Common myeloid progenitor, CD34-positive (primary cell): ENCODE data around the gene MAPK12.

Experiments
- CTCF ChIA-PET: fragments of 350-600 bp; sonication (Branson Sonifier 250); formaldehyde crosslinking; loops from one replicate; lab custom pipeline; 2021; ENCODE audit warnings: antibody characterized with exemption; lab: Charles Lee
- POLR2A ChIA-PET: fragments of 350-600 bp; sonication (Branson Sonifier 250); formaldehyde crosslinking; loops from one replicate; lab custom pipeline; 2021; ENCODE audit warnings: antibody characterized with exemption; lab: Charles Lee
- DNase-seq, 3 donors: peaks; one replicate each; pipeline versions ENCODE4 v3.0.0 to v3.0.0-alpha.2; 2013
- H3K27ac ChIP-seq, 2 experiments: 1 replicate in 1 of 2; 2 replicates in 1 of 2; pipeline ENCODE4 v1.7.0; 2013; ENCODE audit warnings: inconsistent platforms in 2 of 2, low read length in 2 of 2, mild to moderate bottlenecking in 2 of 2, low read depth in 1 of 2, moderate library complexity in 1 of 2; ENCODE audit not compliant: severe bottlenecking in 2 of 2, insufficient read depth in 1 of 2, poor library complexity in 1 of 2
- H3K27me3 ChIP-seq, 5 experiments: replicated peaks in 2 of 5; 1 replicate in 3 of 5; 2 replicates in 2 of 5; pipeline versions ENCODE4 v1.6.1 to v1.7.0; 2013; ENCODE audit warnings: low read length in 4 of 5, mild to moderate bottlenecking in 2 of 5, moderate library complexity in 2 of 5, inconsistent platforms in 1 of 5; ENCODE audit not compliant: insufficient read depth in 5 of 5, control insufficient read depth in 4 of 5
- H3K36me3 ChIP-seq, 4 experiments: 1 replicate in 2 of 4; 2 replicates in 2 of 4; pipeline versions ENCODE4 v1.6.1 to v1.7.0; 2013; ENCODE audit warnings: low read length in 3 of 4, control low read depth in 1 of 4, mild to moderate bottlenecking in 1 of 4; ENCODE audit not compliant: control insufficient read depth in 4 of 4, insufficient read depth in 4 of 4
- H3K4me1 ChIP-seq, 4 experiments: 1 replicate in 3 of 4; 2 replicates in 1 of 4; pipeline versions ENCODE4 v1.6.1 to v1.7.1; 2013; ENCODE audit warnings: low read length in 3 of 4, mild to moderate bottlenecking in 3 of 4, control low read depth in 1 of 4, inconsistent platforms in 1 of 4, moderate library complexity in 1 of 4; ENCODE audit not compliant: control insufficient read depth in 4 of 4, insufficient read depth in 4 of 4; ENCODE audit errors: control extremely low read depth in 1 of 4
- H3K4me3 ChIP-seq, 7 experiments: 1 replicate in 4 of 7; 2 replicates in 3 of 7; pipeline versions ENCODE4 v1.5.1 to v1.7.0; 2013; ENCODE audit warnings: mild to moderate bottlenecking in 7 of 7, low read length in 6 of 7, moderate library complexity in 6 of 7, inconsistent platforms in 2 of 7, low read depth in 2 of 7, control low read depth in 1 of 7; ENCODE audit not compliant: insufficient read depth in 4 of 7, control insufficient read depth in 1 of 7; ENCODE audit errors: extremely low read depth in 1 of 7
- H3K9me3 ChIP-seq, 5 experiments: 1 replicate in 4 of 5; 2 replicates in 1 of 5; pipeline versions ENCODE4 v1.6.1 to v1.7.1; 2013; ENCODE audit warnings: low read length in 4 of 5, mild to moderate bottlenecking in 2 of 5, inconsistent platforms in 1 of 5, low read depth in 1 of 5, moderate library complexity in 1 of 5; ENCODE audit not compliant: control insufficient read depth in 4 of 5, insufficient read depth in 2 of 5; ENCODE audit errors: control extremely low read depth in 1 of 5
- WGBS: methylation state at CpG from one replicate; pipeline ENCODE4 v1.1.5; 2013; ENCODE audit not compliant: insufficient coverage; 5-methylcytosine and 5-hydroxymethylcytosine counted together

Gene MAPK12

DNA sequence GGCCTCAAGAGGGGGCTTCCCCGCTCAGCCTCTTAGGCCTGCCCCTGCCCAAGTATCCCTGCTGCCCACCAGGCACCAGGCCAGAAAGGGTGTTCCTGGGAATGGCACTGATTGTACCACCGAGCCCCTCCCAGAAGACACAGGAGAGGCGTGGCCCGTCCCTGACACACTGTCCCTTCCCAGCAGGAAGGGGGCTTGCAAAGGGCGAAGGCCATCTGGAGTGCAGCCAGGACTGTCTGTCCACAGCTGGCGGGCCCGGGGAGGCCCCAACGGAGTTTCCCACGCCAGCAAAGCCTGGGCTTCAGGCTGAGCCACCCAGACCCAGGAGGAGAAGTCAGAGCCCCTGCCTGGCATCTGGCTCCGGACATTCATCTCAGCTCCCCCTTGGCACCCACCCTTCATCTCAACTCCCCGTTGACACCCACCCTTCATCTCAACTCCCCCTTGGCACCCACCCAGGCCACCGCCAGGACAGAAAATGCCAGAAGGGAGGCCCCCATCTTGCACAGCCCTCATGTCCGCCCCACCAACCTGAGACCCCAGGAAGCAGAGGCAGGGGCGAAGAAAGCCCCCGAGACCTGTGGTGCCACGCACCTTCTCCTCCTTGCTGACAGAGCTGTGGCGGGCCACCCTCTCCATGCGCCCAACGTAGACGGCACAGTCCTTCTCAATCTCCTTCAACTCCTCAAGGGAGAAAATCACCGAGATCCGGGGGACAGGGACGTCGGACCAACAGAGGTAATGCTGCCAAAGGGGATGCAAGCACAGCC lies 36.1 kb downstream of the MAPK12 start:
- H3K9me3 ChIP-seq: no peaks in the 10 kb centered on the region
- H3K36me3 ChIP-seq: peaks cover 6 to 87% (median 49%) of the 10 kb centered on the region in 4 experiments
- no peaks in the 10 kb centered on the region for H3K4me1 ChIP-seq
- H3K4me3 ChIP-seq: no peak overlapping the region
- CTCF ChIA-PET: interaction anchor here (0.8 to 2.2 kb wide), 3 partner anchors 11 to 44 kb away, joined by 3 to 9 read pairs (median 4); no protein-coding TSS in a partner anchor
- H3K27ac ChIP-seq: no peak overlapping the region
- no peak for DNase-seq
- POLR2A ChIA-PET: no interaction called here
- 99% methylated on average over 20 of the region's 24 CpGs for WGBS
- H3K27me3 ChIP-seq: no peaks in the 10 kb centered on the region

DNA sequence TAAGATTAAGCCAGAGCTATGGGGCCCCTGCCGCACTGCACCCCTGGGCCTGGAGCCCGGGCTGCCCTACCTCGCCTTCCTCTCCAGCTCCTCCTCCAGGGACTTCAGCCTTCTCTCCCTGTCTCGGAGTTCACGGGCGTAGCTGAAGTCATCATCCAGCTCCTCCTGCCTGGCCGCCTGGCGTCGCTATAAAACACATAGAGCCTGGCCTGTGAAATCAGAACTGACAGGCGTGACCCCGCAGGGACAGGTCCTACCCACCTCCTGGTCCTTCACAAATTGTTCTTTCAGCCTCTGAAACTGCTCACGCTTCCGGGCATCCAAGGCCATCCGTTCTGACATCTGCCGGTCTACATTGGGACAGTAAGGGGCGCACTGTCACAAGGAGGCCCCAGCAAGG lies 37.4 kb downstream of the MAPK12 start:
- Histone ChIP-seq H3K4me3 (no peak overlapping the region), H3K4me1 (peaks cover 0 to 8% (median 3%) of the 10 kb centered on the region in 4 experiments), H3K9me3 (no peaks in the 10 kb centered on the region), H3K27ac (no peak overlapping the region), H3K36me3 (peaks cover 11 to 84% (median 51%) of the 10 kb centered on the region in 4 experiments), H3K27me3 (no peaks in the 10 kb centered on the region)
- ChIA-PET POLR2A (no interaction called here), CTCF (interaction anchor here (0.6 to 1.6 kb wide), 2 partner anchors 13 to 128 kb away, joined by 3 to 4 read pairs; no protein-coding TSS in a partner anchor)
- 98% methylated on average over 14 of the region's 16 CpGs for whole genome bisulfite sequencing
- no peak for DNase-seq

DNA sequence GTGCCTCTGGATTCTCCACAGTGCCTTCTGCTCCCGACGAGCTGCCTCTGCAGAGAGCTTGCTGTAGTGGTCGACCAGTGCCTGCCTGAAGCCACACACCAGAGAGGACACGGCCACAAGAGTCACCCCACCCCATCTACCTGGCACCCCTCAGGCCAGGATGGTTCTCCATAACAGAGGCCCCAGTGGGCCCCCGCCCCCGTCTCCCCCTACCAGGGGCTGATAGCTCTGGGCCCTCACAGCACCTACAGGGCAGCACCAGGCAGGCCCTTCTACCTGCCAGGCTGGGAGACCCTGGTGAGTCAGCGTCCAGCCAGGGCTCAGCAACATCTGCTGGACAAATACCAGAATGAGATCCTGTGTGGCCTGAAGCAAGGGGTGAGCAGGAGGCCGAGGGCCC lies 39.0 kb downstream of the MAPK12 start:
- no peaks in the 10 kb centered on the region for H3K9me3 ChIP-seq
- H3K36me3 ChIP-seq: peaks cover 9 to 88% (median 59%) of the 10 kb centered on the region in 4 experiments
- H3K4me1 ChIP-seq: peaks cover 0 to 8% (median 3%) of the 10 kb centered on the region in 4 experiments
- no peaks in the 10 kb centered on the region for H3K27me3 ChIP-seq
- no peak overlapping the region for H3K4me3 ChIP-seq
- H3K27ac ChIP-seq: no peak overlapping the region
- POLR2A ChIA-PET: no interaction called here
- no peak for DNase-seq
- WGBS: 100% methylated on average over 8 of the region's 8 CpGs
- CTCF ChIA-PET: interaction anchor here (0.9 to 1.7 kb wide), 4 partner anchors 7 to 20 kb away, joined by 3 to 5 read pairs (median 4); no protein-coding TSS in a partner anchor

DNA sequence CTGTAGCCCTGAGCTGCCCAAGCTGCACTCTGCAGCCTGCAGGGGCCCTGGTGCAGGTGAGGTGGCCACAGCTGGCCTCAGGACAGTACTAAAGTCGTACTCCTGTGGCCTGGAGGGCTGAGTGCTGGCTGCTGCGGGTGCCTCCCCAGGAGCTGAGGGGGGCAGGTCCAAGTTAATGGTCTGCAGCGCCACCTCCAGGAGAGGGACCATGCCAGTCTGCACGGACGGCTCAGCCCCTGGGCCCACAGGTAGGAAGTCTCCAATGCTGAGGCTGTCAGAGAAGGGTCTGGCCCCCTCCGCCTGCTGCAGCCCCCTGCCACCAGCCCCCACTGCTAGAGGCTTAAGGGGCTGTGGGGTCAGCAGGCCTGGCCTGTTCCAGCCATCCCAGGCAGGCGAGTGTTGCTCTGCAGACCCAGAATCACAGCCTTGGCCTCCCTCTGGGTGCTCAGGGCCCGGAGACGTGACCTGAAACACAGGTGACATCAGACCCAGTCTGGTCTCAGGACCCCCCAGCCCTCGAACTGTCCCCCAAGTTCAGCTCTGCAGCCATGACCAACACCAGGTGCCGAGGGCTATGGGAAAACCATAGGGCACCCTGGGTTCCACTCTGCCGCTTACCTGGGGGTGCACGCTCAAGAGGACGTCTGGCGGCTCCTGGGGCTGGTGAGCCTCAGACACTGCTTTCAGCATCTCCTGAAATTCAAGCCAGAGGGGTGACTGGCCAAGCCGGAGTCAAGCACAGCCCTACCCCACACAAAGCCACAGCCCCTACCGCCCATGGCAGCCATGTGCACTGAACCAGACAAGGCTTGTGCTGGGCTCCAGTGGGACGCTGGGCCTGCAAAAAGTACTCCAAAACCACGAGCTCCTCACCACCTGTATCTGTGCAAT lies 39.8 kb downstream of the MAPK12 start:
- ChIA-PET POLR2A (no interaction called here), CTCF (interaction anchor here (0.8 to 2.0 kb wide), 7 partner anchors 8 to 73 kb away, joined by 3 to 7 read pairs (median 4); no protein-coding TSS in a partner anchor)
- Histone ChIP-seq H3K27ac (no peak overlapping the region), H3K4me3 (no peak overlapping the region), H3K27me3 (no peaks in the 10 kb centered on the region), H3K9me3 (no peaks in the 10 kb centered on the region), H3K4me1 (peaks cover 0 to 8% (median 3%) of the 10 kb centered on the region in 4 experiments), H3K36me3 (peaks cover 9 to 88% (median 58%) of the 10 kb centered on the region in 4 experiments)
- 97% methylated on average over 15 of the region's 19 CpGs for WGBS
- DNase-seq: no peak

DNA sequence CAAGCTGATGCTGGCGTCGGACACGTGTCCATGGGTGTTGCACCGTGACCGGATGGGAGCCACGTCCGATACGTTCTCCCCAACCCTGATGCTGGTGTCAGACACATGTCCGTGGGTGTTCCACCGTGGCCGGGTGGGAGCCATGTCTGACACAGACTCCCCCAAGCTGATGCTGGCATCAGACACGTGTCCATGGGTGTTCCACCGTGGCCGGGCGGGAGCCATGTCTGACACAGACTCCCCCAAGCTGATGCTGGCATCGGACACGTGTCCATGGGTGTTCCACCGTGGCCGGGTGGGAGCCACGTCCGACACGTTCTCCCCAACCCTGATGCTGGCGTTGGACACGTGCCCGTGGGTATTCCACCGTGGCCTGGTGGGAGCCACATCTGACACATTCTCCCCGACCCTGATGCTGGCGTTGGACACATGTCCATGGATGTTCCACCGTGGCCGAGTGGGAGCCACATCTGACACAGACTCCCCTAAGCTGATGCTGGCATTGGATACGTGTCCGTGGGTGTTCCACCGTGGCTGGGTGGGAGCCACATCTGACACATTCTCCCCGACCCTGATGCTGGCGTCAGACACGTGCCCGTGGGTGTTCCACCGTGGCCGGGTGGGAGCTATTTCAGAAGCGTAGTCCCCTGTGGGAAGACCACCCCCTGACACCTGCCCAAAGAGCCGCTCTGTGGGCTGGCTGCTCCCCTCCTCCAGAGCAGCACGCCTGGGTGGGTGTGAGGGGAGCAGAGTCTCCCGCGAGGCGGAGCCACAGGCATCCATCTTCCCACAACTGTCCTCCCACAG lies 40.7 kb downstream of the MAPK12 start:
- Histone ChIP-seq H3K27me3 (no peaks in the 10 kb centered on the region), H3K27ac (no peak overlapping the region), H3K4me1 (peaks cover 0 to 8% (median 3%) of the 10 kb centered on the region in 4 experiments), H3K4me3 (no peak overlapping the region), H3K36me3 (peaks cover 10 to 89% (median 59%) of the 10 kb centered on the region in 4 experiments), H3K9me3 (no peaks in the 10 kb centered on the region)
- CTCF ChIA-PET: interaction anchor here (0.8 to 2.0 kb wide), 4 partner anchors 10 to 72 kb away, joined by 3 to 7 read pairs (median 4); no protein-coding TSS in a partner anchor
- POLR2A ChIA-PET: interaction anchor here (0.7 kb wide), 1 partner anchor 284 kb away, joined by 11 read pairs; no protein-coding TSS in a partner anchor
- DNase-seq: no peak
- WGBS: 98% methylated on average over 39 of the region's 45 CpGs

DNA sequence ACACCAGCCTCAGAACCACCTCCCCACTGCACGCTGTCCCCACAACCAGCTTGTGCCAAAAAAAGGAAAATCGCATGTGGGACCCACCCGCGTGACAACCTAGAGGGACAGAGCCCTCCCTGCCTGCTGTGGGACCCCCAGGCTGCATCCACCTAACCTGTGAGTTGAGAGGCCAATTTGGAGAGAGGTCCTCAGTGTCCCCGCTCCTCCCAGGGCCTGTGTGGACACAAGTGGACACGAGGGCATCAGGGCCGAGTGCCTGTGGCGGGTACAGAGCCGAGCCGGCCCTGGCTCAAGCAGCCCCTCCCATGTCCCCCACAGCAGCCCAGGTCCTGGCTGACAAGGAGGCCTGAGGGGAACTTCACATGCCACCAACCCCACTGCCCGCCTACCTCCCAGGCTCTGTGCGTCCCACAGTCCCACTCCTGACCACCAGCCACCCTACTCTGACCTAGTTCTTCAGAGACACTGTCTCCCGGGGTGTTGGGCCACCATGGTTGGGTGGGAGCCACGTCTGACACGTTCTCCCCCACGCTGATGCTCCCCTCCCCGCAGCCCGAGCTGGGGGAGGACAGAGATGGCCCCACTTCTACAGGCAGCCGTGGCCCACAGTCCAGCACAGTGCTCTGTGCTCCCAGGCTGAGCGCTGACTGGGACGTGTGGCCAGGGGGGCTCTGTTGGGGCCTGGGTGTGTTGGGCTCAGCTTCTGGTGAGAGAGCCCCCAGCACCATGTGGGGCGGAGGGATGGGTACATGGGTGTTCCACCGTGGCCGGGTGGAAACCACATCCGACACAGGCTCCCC lies 41.5 kb downstream of the MAPK12 start:
- no peaks in the 10 kb centered on the region for H3K27me3 ChIP-seq
- no peak overlapping the region for H3K4me3 ChIP-seq
- POLR2A ChIA-PET: interaction anchor here (0.7 kb wide), 1 partner anchor 283 kb away, joined by 11 read pairs; no protein-coding TSS in a partner anchor
- H3K4me1 ChIP-seq: peaks cover 0 to 8% (median 3%) of the 10 kb centered on the region in 4 experiments
- H3K27ac ChIP-seq: no peak overlapping the region
- peaks cover 10 to 89% (median 55%) of the 10 kb centered on the region in 4 experiments for H3K36me3 ChIP-seq
- 89% methylated on average over 19 of the region's 25 CpGs for WGBS
- no peak for DNase-seq
- CTCF ChIA-PET: interaction anchor here (1.2 to 2.0 kb wide), 2 partner anchors 9 to 71 kb away, joined by 4 to 7 read pairs; no protein-coding TSS in a partner anchor
- H3K9me3 ChIP-seq: no peaks in the 10 kb centered on the region
